HEK293T (cell line): Measurements from ENCODE around the gene NABP2.

ENCODE experiments used
- BHLHE40 ChIP-seq: fragments of 450-650 bp; IDR thresholded peaks from 2 replicates; pipeline ENCODE4 v1.6.1; 2016; ENCODE audit warnings: mild to moderate bottlenecking, moderate library complexity, borderline replicate concordance
- ELF4 ChIP-seq: fragments of 450-650 bp; IDR thresholded peaks from 2 replicates; pipeline ENCODE4 v1.6.1; 2017; ENCODE audit warnings: antibody characterized with exemption
- L3MBTL2 ChIP-seq: fragments of 450-650 bp; conservative IDR thresholded peaks from 2 replicates; pipeline ENCODE4 v1.6.1; 2016; ENCODE audit warnings: mild to moderate bottlenecking
- SUZ12 ChIP-seq: fragments of 450-650 bp; IDR thresholded peaks from 2 replicates; pipeline ENCODE4 v1.6.1; 2016; ENCODE audit warnings: mild to moderate bottlenecking
- TARDBP ChIP-seq: fragments of 450-650 bp; IDR thresholded peaks from 2 replicates; pipeline ENCODE4 v1.6.1; 2016

DNA sequence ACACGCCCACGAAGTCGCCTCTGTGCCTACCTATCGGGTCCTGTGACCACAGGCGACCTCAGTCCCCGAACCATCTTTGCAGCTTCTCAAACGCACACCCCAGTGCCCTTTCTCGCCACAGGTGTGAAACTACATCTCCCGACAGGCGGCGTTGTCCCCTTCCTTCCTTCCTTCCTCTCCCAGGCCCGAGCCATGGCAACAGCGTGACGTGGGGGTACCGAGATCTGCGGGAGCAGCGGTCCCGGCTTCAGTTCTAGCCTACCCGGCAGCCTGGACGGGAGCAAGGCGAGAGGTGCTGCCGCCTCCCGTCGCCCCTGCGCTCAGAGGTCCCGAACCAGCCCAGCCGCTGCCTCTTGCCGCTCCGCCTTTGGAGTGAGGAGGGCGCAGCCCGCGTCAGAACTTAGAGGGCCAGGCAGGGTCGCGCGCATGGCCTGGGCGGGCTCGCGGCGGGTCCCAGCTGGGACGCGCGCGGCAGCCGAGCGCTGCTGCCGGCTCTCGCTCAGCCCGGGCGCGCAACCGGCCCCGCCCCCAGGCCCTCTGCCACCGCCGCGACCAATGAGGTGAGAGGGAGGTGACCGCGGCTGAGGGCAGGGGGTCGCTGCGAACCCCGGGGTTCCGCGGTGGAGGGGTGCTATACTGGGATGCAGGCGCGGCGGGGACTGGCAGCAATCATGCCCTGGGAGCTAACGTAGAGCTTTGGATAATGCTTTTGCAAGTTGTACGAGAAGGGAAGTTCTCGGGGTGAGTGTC lies 42.7 kb downstream of the NABP2 start, which contains the start of gene COQ10A:
- TF ChIP-seq TARDBP (no peak), L3MBTL2 (peak; percentile 46), ELF4 (no peak; the same call in 1 of the 2 replicates), SUZ12 (no peak), BHLHE40 (no peak)
